GM18909 (cell line): ENCODE results near the gene FES.
"Not testable (repeated sequence)": the region's sequence is repeated elsewhere in the genome, so short reads cannot be mapped to it uniquely, and the experiment has no call there.

ENCODE experiments used
- ATAC-seq: cut with Tn5 transposase; IDR thresholded peaks from one replicate; pipeline ENCODE4 v1.9.1; 2021; ENCODE audit warnings: mild to moderate bottlenecking; ENCODE audit not compliant: unreplicated experiment, poor library complexity

FES gene

GRCh38 chr15:90907051-90907660 is 22.9 kb downstream of the FES start:
- ATAC-seq = no peak

GRCh38 chr15:90907838-90908507 is 23.7 kb downstream of the FES start:
- no peak for ATAC-seq

DNA sequence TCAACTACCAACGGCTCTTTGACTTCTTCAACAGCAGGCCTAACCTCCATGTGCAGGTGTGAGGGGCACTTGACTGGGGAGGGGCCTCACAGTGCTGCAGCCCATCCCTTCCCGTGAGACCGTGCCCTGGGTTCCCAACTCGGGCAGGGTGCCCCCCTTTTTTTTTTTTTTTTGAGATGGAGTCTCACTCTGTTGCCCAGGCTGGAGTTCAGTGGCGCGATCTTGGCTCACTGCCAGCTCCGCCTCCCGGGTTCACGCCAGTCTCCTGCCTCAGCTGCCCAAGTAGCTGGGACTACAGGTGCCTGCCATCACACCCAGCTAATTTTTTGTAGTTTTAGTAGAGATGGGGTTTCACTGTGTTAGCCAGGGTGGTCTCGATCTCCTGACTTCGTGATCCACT is 25.1 kb downstream of the FES start:
- not testable (repeated sequence) for ATAC-seq

DNA sequence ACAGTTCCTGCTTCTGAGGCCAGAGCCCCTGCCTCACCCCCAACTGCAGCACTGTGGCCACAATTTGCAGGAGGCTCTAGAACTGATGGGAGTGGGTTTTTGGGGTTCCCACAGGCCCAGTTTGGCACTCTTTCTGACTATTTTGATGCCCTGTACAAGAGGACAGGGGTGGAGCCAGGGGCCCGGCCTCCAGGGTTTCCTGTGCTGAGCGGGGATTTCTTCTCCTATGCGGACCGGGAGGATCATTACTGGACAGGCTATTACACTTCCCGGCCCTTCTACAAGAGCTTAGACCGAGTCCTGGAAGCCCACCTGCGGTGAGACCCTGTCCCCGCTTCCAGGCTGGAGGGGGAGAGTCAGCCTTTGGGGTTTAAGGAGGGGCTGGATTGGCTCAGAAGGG is 25.7 kb downstream of the FES start:
- ATAC-seq = no peak

GRCh38 chr15:90910441-90911301 is 26.4 kb downstream of the FES start:
- ATAC-seq = no peak

- no peak for ATAC-seq
These were observed 27.0 kb downstream of the FES start for GRCh38 chr15:90911302-90911623.

DNA sequence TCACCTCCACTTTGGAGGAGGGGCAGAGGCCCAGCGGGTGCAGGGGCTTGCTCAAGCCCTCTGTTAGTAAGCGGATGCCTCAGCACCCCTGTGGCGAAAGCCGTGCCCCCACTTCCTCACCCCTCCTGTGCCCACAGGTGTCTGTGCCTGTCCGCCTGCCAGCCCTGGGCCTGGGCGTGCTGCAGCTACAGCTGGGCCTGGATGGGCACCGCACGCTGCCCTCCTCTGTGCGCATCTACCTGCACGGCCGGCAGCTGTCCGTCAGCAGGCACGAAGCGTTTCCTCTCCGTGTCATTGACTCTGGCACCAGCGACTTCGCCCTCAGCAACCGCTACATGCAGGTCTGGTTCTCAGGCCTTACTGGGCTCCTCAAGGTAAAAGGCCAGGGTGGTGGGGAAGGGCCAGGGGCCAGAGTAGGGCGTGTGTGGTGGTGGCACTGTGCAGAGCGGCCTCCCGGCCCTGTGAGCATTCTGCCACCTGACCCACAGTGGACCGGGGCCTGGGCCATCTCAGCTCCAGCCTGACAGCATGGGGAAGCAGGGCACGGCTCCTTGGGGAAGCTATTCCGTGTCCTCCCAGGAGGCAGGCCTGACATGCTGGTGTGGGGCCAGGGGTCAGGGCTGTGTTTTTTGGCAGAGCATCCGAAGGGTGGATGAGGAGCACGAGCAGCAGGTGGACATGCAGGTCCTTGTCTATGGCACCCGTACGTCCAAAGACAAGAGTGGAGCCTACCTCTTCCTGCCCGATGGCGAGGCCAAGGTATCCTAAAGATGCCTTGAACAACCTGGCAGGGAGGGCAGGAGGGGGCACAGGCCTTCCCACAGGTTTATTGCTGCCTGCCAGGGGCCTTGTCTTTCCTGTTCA is 27.8 kb downstream of the FES start:
- no peak for ATAC-seq

DNA sequence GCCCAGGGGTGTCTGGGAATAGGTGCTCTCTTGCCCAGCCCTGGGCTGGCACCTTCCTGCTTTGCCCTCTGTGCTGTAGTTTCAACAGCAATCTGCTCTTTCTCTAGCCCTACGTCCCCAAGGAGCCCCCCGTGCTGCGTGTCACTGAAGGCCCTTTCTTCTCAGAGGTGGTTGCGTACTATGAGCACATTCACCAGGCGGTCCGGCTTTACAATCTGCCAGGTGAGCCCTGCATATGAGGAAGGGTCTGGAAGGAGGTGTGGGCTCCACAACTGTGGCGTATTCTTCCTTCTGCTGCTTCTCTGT is 28.4 kb downstream of the FES start:
- ATAC-seq = no peak

- ATAC-seq = no peak
These were observed 29.2 kb downstream of the FES start for GRCh38 chr15:90913398-90913944.

- ATAC-seq = no peak
These were observed 30.2 kb downstream of the FES start for GRCh38 chr15:90914305-90915080.

DNA sequence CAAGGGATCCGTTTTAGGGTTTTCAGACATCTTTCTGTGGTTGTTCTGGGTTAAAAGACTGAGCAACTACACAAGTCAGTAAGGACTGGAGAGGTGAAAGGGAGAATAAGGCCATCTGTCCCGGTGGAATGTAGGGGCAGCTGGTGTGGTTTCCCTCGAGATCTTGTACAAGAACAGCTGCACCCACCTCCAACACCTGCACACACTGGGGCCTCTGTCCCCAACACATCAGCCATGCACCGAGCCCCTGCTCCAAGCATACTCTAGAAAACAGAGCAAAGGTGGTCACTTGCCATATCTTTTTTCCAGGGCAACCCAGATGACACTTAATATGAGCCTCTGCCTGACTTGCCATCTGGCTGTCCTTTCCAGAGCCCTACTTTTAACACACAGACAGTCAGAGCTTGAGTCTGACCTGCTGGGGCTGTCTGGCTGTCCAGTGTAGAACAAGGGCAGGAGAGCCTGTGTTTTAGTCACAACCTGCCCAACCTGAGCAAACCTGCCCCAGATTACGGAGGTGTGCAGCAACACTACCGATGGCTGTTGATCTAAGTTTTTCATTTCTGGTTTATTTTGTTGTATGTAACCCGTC is 31.0 kb downstream of the FES start:
- ATAC-seq = no peak

DNA sequence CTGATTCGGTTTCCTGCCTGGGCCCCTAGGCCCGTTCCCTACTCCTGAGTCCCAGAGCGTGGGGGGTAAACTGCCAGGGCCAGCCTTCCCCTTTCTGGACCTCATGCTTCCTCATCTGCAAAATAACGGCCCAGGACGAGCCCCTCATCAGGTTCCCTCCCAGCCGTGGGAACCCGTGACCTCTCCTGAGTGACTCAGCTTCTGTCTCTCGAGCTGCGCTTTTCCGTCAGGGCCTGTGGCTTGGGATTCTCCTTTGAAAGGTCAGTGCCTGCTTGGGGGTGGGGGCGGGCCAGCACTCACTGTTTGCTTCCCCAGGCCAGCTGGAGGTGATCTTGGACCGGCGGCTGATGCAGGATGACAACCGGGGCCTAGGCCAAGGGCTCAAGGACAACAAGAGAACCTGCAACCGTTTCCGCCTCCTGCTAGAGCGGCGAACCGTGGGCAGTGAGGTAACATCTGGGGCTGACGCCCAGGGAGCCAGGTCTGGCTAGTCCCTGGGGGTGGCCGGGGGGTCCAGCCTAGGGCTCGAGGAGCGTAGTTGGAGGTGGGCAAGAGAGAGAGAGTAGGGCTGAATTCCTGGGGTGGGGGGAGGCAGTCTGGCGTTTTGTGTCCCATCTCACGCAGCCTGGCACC is 31.6 kb downstream of the FES start:
- ATAC-seq = no peak

GRCh38 chr15:90916461-90916860 is 32.2 kb downstream of the FES start:
- ATAC-seq = no peak

GRCh38 chr15:90917569-90917968 is 33.3 kb downstream of the FES start:
- no peak for ATAC-seq

- ATAC-seq = no peak
These were observed 33.9 kb downstream of the FES start for GRCh38 chr15:90918034-90918788.

GRCh38 chr15:90918835-90919234 is 34.5 kb downstream of the FES start:
- ATAC-seq = no peak

DNA sequence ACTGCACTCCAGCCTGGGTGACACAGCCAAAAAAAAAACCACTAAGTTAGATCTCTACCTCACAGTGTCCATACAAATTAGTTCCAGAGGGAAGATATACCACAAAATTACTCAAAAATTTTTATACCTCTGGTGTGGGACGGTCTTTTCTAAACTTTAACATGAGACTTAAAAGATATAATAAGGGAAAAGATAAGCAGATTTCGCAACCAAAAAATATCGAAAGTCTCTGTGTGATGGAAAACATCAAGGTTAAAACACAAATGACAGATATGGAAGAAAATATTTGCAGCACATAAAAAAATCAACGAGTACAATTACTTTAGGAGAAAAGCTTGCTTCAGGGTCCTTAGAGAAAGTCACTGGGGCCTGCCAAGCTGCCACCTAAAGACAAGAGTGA is 37.6 kb downstream of the FES start:
- no peak for ATAC-seq

DNA sequence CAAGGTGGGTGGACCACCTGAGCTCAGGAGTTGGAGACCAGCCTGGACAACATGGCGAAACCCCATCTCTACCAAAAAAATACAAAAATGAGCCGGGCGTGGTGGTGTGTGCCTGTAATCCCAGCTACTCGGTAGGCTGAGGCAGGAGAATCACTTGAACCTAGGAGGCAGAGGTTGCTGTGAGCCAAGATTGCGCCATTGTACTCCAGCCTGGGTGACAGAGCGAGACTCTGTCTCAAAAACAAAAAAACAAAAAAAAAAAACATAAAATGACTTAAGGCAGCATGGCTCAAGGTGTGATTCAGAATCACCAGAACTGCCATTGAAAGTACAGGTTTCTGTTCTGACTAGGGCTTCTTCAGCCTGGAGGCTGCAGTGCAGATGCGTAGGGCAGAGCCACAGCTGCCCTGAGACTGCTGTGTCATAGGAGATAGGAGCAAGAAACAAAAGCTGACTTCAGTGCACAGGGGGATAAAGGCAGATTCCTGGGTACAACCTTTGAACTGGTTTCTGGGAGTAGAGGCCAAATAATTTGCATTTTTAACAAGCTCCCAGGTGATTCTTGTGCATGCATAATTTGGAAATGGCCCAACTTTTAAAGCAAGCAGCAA is 38.5 kb downstream of the FES start:
- peak; percentile 77 for ATAC-seq
